SK-N-SH treated with all-trans-retinoic acid at 6 μM for 48 hours (cell line): ENCODE data around the gene LLGL2.

ENCODE experiments used
- ATAC-seq: fragments of 200-7000 bp; cut with Tn5 transposase; 3 replicates; pipeline ENCODE4 v1.9.1; 2020; ENCODE audit warnings: mild to moderate bottlenecking, moderate library complexity
- ARNTL ChIP-seq: fragments of 450-650 bp; formaldehyde crosslinking; IDR thresholded peaks from 2 replicates; pipeline ENCODE4 v1.5.0; 2020; ENCODE audit warnings: low read depth, mild to moderate bottlenecking, moderate library complexity, borderline replicate concordance
- BACH2 ChIP-seq: fragments of 250-450 bp; sonication (Bioruptor Pico); IDR thresholded peaks from 2 replicates; pipeline ENCODE4 v1.9.0; 2021; ENCODE audit warnings: mild to moderate bottlenecking, borderline replicate concordance
- CREB5 ChIP-seq: fragments of 250-450 bp; sonication (Bioruptor Pico); IDR thresholded peaks from 2 replicates; pipeline ENCODE4 v1.5.1; 2020; ENCODE audit warnings: low read depth, mild to moderate bottlenecking, moderate library complexity
- CSDC2 ChIP-seq: fragments of 250-450 bp; sonication (Bioruptor Pico); IDR thresholded peaks from 2 replicates; pipeline ENCODE4 v1.5.0; 2020; ENCODE audit warnings: mild to moderate bottlenecking, moderate library complexity
- CSRNP3 ChIP-seq: fragments of 250-450 bp; sonication (Bioruptor Pico); IDR thresholded peaks from 2 replicates; pipeline ENCODE4 v1.5.1; 2021; ENCODE audit warnings: mild to moderate bottlenecking, moderate library complexity
- ESRRG ChIP-seq: fragments of 250-450 bp; sonication (Bioruptor Pico); IDR thresholded peaks from 2 replicates; pipeline ENCODE4 v1.6.1; 2021; ENCODE audit warnings: mild to moderate bottlenecking
- GLIS3 ChIP-seq: fragments of 250-450 bp; sonication (Bioruptor Pico); IDR thresholded peaks from 2 replicates; pipeline ENCODE4 v1.5.0; 2020; ENCODE audit warnings: mild to moderate bottlenecking, moderate library complexity
- ISL1 ChIP-seq: fragments of 250-450 bp; sonication (Bioruptor Pico); IDR thresholded peaks from 2 replicates; pipeline ENCODE4 v2.1.2; 2022; ENCODE audit warnings: mild to moderate bottlenecking, moderate library complexity
- OSR1 ChIP-seq: fragments of 250-450 bp; sonication (Bioruptor Pico); IDR thresholded peaks from 2 replicates; pipeline ENCODE4 v1.8.0; 2022; ENCODE audit warnings: moderate library complexity, mild to moderate bottlenecking, inconsistent platforms
- PATZ1 ChIP-seq: fragments of 250-450 bp; sonication (Bioruptor Pico); IDR thresholded peaks from 2 replicates; pipeline ENCODE4 v1.8.0; 2020; ENCODE audit warnings: mild to moderate bottlenecking, moderate library complexity, borderline replicate concordance
- POU6F1 ChIP-seq: fragments of 250-450 bp; sonication (Bioruptor Pico); IDR thresholded peaks from 2 replicates; pipeline ENCODE4 v1.8.0; 2021; ENCODE audit warnings: low read depth, mild to moderate bottlenecking, moderate library complexity, borderline replicate concordance
- PPARA ChIP-seq: fragments of 250-450 bp; sonication (Bioruptor Pico); IDR thresholded peaks from 2 replicates; pipeline ENCODE4 v1.5.0; 2020; ENCODE audit warnings: mild to moderate bottlenecking, borderline replicate concordance
- RARB ChIP-seq: fragments of 250-450 bp; sonication (Bioruptor Pico); IDR thresholded peaks from 2 replicates; pipeline ENCODE4 v1.8.0; 2021; ENCODE audit warnings: mild to moderate bottlenecking, moderate library complexity
- SNAI2 ChIP-seq: fragments of 250-450 bp; sonication (Bioruptor Pico); IDR thresholded peaks from 2 replicates; pipeline ENCODE4 v1.5.0; 2020; ENCODE audit warnings: mild to moderate bottlenecking, moderate library complexity
- TCF4 ChIP-seq: fragments of 250-450 bp; sonication (Bioruptor Pico); IDR thresholded peaks from 2 replicates; pipeline ENCODE4 v1.8.0; 2021; ENCODE audit warnings: mild to moderate bottlenecking, moderate library complexity, borderline replicate concordance
- TOX ChIP-seq: fragments of 250-450 bp; sonication (Bioruptor Pico); IDR thresholded peaks from 2 replicates; pipeline ENCODE4 v1.8.0; 2021; ENCODE audit warnings: mild to moderate bottlenecking, moderate library complexity, borderline replicate concordance
- ZC3H10 ChIP-seq: fragments of 250-450 bp; sonication (Bioruptor Pico); IDR thresholded peaks from 2 replicates; pipeline ENCODE4 v1.5.1; 2021; ENCODE audit warnings: mild to moderate bottlenecking, moderate library complexity
- ZFP3 ChIP-seq: fragments of 250-450 bp; sonication (Bioruptor Pico); IDR thresholded peaks from 2 replicates; pipeline ENCODE4 v1.5.0; 2020; ENCODE audit warnings: mild to moderate bottlenecking, moderate library complexity
- ZNF565 ChIP-seq: fragments of 450-650 bp; formaldehyde crosslinking; conservative IDR thresholded peaks from 2 replicates; pipeline ENCODE4 v1.5.0; 2020; ENCODE audit warnings: low read depth, mild to moderate bottlenecking, moderate library complexity
- ZNF70 ChIP-seq: fragments of 450-650 bp; formaldehyde crosslinking; IDR thresholded peaks from 2 replicates; pipeline ENCODE4 v1.5.0; 2020; ENCODE audit warnings: mild to moderate bottlenecking, moderate library complexity
- ZNF8 ChIP-seq: fragments of 450-650 bp; formaldehyde crosslinking; IDR thresholded peaks from 2 replicates; pipeline ENCODE4 v1.5.0; 2020; ENCODE audit warnings: mild to moderate bottlenecking, moderate library complexity

The LLGL2 gene

GRCh38 chr17:75524970-75525805, at the start of gene LLGL2:
Gene LLGL2, plus strand, starts transcription at chr17:75525697. Its CDS starts 17,730 bp downstream, at chr17:75543427.
- ATAC-seq, result peak; percentile 83
- no peak for TF ChIP-seq ARNTL
- no peak for TF ChIP-seq TCF4
- TF ChIP-seq SNAI2, result no peak
- peak; percentile 88; the same call in 1 of the 2 replicates for TF ChIP-seq PATZ1 (CRISPR knock-in tag)
- no peak for TF ChIP-seq OSR1 (CRISPR knock-in tag)
- TF ChIP-seq ZNF8 (CRISPR knock-in tag), result no peak
- no peak for TF ChIP-seq ZC3H10 (CRISPR knock-in tag)
- 0 out of 2 replicates have a peak, but pooled peaks have one; percentile 40 for TF ChIP-seq ZNF70 (CRISPR knock-in tag)
- no peak for TF ChIP-seq CSRNP3
- no peak for TF ChIP-seq CSDC2 (CRISPR knock-in tag)
- no peak for TF ChIP-seq POU6F1
- TF ChIP-seq TOX, result no peak
- no peak for TF ChIP-seq BACH2 (CRISPR knock-in tag)
- TF ChIP-seq, all 23 proteins: peak for 2

- TF ChIP-seq CREB5 (no peak), RARB (CRISPR knock-in tag) (no peak), PATZ1 (CRISPR knock-in tag) (no peak), POU6F1 (no peak), BACH2 (CRISPR knock-in tag) (no peak), ZNF8 (CRISPR knock-in tag) (no peak), TCF4 (no peak), ZNF70 (CRISPR knock-in tag) (no peak), GLIS3 (CRISPR knock-in tag) (no peak), TOX (no peak), CSRNP3 (no peak), ZFP3 (CRISPR knock-in tag) (no peak), SNAI2 (no peak), ISL1 (CRISPR knock-in tag) (no peak), PPARA (no peak), CSDC2 (CRISPR knock-in tag) (no peak), ESRRG (CRISPR knock-in tag) (no peak), ZNF565 (CRISPR knock-in tag) (no peak)
Observed at GRCh38 chr17:75475851-75476250, 49.6 kb upstream of the LLGL2 start.

More at GRCh38 chr17:75475851-75476250, 49.6 kb upstream of the LLGL2 start:
- no peak; the same call in 2 of the 3 replicates for ATAC-seq
